Activated naive CD8-positive, alpha-beta T cell treated with anti-CD3 and anti-CD28 coated beads for 36 hours (primary cell): ENCODE results near the gene NPB. TPM values are rescaled to one million over a fixed set of nuclear protein-coding genes. Genes with fewer than 3 reads are reported as not detected.

Source experiments
- DNase-seq: peaks from one replicate; pipeline ENCODE4 v3.0.0; 2021
- H3K27ac Mint-ChIP-seq: one replicate; pipeline ENCODE4 v1.8.0; 2022; ENCODE audit warnings: mild to moderate bottlenecking, moderate library complexity, mixed read lengths
- H3K27me3 Mint-ChIP-seq: one replicate; pipeline ENCODE4 v1.8.0; 2022; ENCODE audit warnings: mild to moderate bottlenecking, mixed read lengths
- H3K36me3 Mint-ChIP-seq: one replicate; pipeline ENCODE4 v1.8.0; 2021; ENCODE audit warnings: mild to moderate bottlenecking, mixed read lengths
- H3K4me1 Mint-ChIP-seq: one replicate; pipeline ENCODE4 v1.8.0; 2021; ENCODE audit warnings: mixed read lengths
- H3K4me3 Mint-ChIP-seq: one replicate; pipeline ENCODE4 v1.8.0; 2022; ENCODE audit warnings: mild to moderate bottlenecking, moderate library complexity, mixed read lengths
- H3K9me3 Mint-ChIP-seq: one replicate; pipeline ENCODE4 v1.8.0; 2022; ENCODE audit warnings: mixed read lengths
- total RNA-seq, 2 experiments: library from RNA; stranded (reverse); gene quantifications; one replicate each; pipeline ENCODE4 v1.2.3, GENCODE V29; 2021

NPB gene
- total RNA-seq, 2 experiments from 2014 or later: 0.47 TPM; not detected in 1

GRCh38 chr17:81930142-81931125, 28.4 kb downstream of the NPB start:
- no peaks in the 10 kb centered on the region for H3K9me3 Mint-ChIP-seq
- H3K27ac Mint-ChIP-seq: peak overlapping the region; percentile 0
- peaks cover 10% of the 10 kb centered on the region for H3K27me3 Mint-ChIP-seq
- H3K36me3 Mint-ChIP-seq: peaks cover 10% of the 10 kb centered on the region
- DNase-seq: no peak
- H3K4me1 Mint-ChIP-seq: peaks cover 30% of the 10 kb centered on the region
- H3K4me3 Mint-ChIP-seq: no peak overlapping the region

- peaks cover 30% of the 10 kb centered on the region for H3K4me1 Mint-ChIP-seq
- H3K4me3 Mint-ChIP-seq: no peak overlapping the region
- H3K9me3 Mint-ChIP-seq: no peaks in the 10 kb centered on the region
- peaks cover 17% of the 10 kb centered on the region for H3K36me3 Mint-ChIP-seq
- peak overlapping the region; percentile 0 for H3K27ac Mint-ChIP-seq
- peaks cover 10% of the 10 kb centered on the region for H3K27me3 Mint-ChIP-seq
- DNase-seq: no peak
Observed at GRCh38 chr17:81931189-81931556, 29.1 kb downstream of the NPB start.

GRCh38 chr17:81931557-81932332, 29.7 kb downstream of the NPB start:
- H3K36me3 Mint-ChIP-seq: peaks cover 19% of the 10 kb centered on the region
- no peak for DNase-seq
- H3K4me1 Mint-ChIP-seq: peaks cover 26% of the 10 kb centered on the region
- peak overlapping the region; percentile 35 for H3K27ac Mint-ChIP-seq
- no peak overlapping the region for H3K4me3 Mint-ChIP-seq
- peaks cover 10% of the 10 kb centered on the region for H3K27me3 Mint-ChIP-seq
- H3K9me3 Mint-ChIP-seq: no peaks in the 10 kb centered on the region

GRCh38 chr17:81932333-81932983, 30.4 kb downstream of the NPB start:
- H3K9me3 Mint-ChIP-seq: no peaks in the 10 kb centered on the region
- no peak for DNase-seq
- peaks cover 26% of the 10 kb centered on the region for H3K4me1 Mint-ChIP-seq
- no peak overlapping the region for H3K4me3 Mint-ChIP-seq
- H3K27me3 Mint-ChIP-seq: peaks cover 10% of the 10 kb centered on the region
- peaks cover 19% of the 10 kb centered on the region for H3K36me3 Mint-ChIP-seq
- H3K27ac Mint-ChIP-seq: peak overlapping the region; percentile 20

DNA sequence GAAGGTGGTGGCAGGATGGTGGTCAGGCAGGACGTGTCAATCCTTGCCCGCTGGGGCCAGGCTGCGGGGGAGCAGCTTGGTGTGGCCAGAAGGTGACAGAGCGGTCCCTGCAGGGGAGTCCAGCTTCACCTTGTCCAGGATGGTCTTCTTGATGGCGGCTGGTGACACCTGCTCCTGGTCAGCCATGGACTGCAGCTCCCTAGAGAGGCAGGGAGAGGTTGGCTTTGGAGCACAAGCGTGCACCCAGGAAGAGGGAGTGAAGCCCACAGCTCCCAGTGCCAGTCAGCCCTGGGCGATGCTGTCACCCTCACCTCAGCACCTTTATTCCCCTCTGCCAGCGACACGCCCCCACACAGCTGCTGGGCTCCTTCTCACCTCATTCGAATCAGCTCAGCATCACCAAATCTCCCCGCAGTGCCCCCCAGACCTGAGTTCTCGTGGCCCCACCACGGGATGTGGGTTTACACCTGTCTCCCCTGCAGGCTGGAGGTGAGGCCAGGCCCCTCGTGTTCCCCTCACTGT, 31.2 kb downstream of the NPB start:
- DNase-seq: no peak
- Mint-ChIP-seq H3K27me3 (peaks cover 10% of the 10 kb centered on the region), H3K27ac (no peak overlapping the region), H3K9me3 (no peaks in the 10 kb centered on the region), H3K4me3 (no peak overlapping the region), H3K4me1 (peaks cover 30% of the 10 kb centered on the region), H3K36me3 (peaks cover 19% of the 10 kb centered on the region)

GRCh38 chr17:81934098-81934757, 32.2 kb downstream of the NPB start:
- H3K4me1 Mint-ChIP-seq: peaks cover 26% of the 10 kb centered on the region
- H3K27ac Mint-ChIP-seq: no peak overlapping the region
- H3K4me3 Mint-ChIP-seq: no peak overlapping the region
- H3K27me3 Mint-ChIP-seq: peaks cover 7% of the 10 kb centered on the region
- H3K9me3 Mint-ChIP-seq: no peaks in the 10 kb centered on the region
- peaks cover 19% of the 10 kb centered on the region for H3K36me3 Mint-ChIP-seq
- no peak for DNase-seq

DNA sequence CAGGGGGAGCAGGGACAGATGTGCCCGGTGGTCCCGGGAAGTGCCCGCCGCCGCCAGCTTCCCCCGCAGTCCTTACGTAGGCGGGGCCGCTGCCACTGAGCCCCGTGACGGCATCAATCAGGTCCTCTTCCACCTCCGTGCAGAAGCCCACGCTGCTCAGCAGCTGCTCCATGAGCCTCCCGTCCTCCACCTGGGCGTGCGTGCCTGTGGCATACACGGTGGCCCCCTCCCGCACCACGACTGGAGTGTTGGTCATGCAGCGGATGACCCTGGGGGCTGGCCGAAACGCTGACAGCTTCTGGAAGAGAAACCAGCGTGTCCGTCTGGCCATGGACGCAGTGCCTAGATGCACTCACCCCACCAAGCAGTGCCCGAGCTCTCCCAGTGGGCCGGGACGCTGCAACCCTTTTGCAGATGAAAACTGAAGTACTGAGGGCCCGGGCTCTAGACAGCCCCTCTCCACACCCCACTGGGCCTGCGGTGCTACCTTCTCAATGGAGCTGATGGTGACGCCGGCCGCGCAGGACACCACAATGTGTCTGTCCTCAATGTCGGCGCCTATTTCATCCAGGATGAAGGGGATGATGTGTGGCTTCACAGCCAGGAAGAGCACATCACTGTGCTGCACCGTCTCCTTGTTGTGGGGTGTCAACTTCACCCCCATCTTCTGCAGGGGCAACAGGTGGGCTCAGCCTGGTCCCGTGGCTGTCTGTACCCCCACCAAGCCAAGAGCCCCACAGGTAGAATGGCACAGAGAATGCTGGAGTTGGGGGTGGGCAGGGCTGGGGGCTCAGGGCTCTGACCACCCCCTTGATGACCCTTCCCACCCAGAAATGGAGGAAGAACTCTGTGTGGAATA, 33.0 kb downstream of the NPB start:
- no peaks in the 10 kb centered on the region for H3K9me3 Mint-ChIP-seq
- peaks cover 5% of the 10 kb centered on the region for H3K27me3 Mint-ChIP-seq
- DNase-seq: no peak
- H3K27ac Mint-ChIP-seq: peak overlapping the region; percentile 70
- H3K4me1 Mint-ChIP-seq: peaks cover 26% of the 10 kb centered on the region
- peak overlapping the region; percentile 89 for H3K4me3 Mint-ChIP-seq
- peaks cover 19% of the 10 kb centered on the region for H3K36me3 Mint-ChIP-seq

DNA sequence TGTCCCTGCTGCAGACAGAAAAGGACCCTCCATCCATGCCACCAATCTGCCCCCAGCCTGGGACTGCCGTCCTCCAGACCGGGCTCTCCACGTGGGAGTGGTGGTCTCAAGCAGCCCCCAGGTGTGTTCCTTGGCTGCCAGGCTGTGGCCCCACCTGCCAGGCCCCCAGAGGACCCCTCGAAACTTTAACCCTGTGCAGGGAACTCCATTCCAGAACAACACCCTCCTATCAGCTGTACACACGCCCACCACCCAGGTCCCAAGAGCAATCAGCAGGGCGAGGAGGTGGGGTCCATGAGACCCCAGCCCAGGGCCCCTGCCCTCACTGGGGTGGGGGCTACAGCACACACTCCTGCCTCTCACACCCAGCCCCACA, 33.7 kb downstream of the NPB start:
- Mint-ChIP-seq H3K4me1 (peaks cover 26% of the 10 kb centered on the region), H3K9me3 (no peaks in the 10 kb centered on the region), H3K36me3 (peaks cover 19% of the 10 kb centered on the region), H3K27me3 (peaks cover 9% of the 10 kb centered on the region), H3K4me3 (peak overlapping the region; percentile 89), H3K27ac (peak overlapping the region; percentile 70)
- DNase-seq: no peak

- no peak for DNase-seq
- Mint-ChIP-seq H3K4me3 (no peak overlapping the region), H3K27me3 (peaks cover 22% of the 10 kb centered on the region), H3K4me1 (peaks cover 9% of the 10 kb centered on the region), H3K27ac (no peak overlapping the region), H3K9me3 (no peaks in the 10 kb centered on the region), H3K36me3 (peaks cover 9% of the 10 kb centered on the region)
Observed at GRCh38 chr17:81939218-81939617, 37.2 kb downstream of the NPB start.

- peaks cover 23% of the 10 kb centered on the region for H3K27me3 Mint-ChIP-seq
- DNase-seq: no peak
- H3K4me1 Mint-ChIP-seq: peaks cover 9% of the 10 kb centered on the region
- no peak overlapping the region for H3K4me3 Mint-ChIP-seq
- no peaks in the 10 kb centered on the region for H3K9me3 Mint-ChIP-seq
- H3K36me3 Mint-ChIP-seq: peaks cover 9% of the 10 kb centered on the region
- H3K27ac Mint-ChIP-seq: no peak overlapping the region
Observed at GRCh38 chr17:81939881-81940385, 37.9 kb downstream of the NPB start.

DNA sequence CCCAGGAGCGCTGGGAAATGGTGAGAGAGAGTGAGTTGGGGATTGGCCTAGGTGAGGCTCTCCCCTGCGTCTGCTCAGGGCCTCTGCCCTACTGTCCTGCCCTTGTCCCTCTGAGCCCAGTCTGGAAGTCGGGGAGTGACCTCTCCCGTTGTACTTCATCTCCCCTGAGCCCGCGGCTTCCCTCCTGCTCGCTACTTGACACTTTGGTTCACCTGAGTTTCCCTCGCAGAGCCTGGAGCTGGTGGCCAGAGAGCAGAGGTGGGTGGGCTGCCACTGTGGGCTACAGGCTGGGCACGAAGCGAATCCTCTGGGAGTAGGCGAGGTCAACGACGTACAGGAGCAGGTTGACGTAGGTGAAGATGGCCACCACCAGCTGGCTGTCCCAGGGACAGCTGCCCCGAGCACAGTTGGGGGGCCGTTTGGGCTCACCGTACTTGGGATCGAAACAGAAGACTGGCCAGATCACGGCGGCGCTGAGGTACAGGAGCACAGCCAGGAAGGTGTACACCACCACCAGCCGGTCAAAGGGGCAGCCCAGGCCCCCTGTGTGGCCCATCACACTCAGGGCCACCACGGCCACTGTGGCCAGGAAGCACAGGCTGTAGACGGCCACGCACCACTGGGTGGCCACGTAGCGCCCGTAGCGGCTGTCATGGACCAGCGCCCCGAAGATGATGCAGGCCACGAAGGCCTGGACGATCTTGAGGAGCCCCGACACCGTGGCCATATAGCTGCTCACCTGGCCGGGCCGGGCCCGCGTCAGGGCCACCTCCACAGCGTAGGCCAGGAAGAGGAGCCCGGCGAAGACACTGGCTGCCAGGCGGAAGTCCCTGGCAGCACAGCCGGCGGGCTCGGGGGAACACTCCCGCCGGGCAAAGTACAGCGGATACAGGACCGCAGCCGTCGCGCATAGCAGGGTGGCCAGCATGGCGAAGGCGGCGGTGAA, 38.8 kb downstream of the NPB start:
- Mint-ChIP-seq H3K27ac (no peak overlapping the region), H3K27me3 (peaks cover 23% of the 10 kb centered on the region), H3K9me3 (no peaks in the 10 kb centered on the region), H3K4me3 (no peak overlapping the region), H3K4me1 (peaks cover 7% of the 10 kb centered on the region), H3K36me3 (peaks cover 5% of the 10 kb centered on the region)
- DNase-seq: no peak

DNA sequence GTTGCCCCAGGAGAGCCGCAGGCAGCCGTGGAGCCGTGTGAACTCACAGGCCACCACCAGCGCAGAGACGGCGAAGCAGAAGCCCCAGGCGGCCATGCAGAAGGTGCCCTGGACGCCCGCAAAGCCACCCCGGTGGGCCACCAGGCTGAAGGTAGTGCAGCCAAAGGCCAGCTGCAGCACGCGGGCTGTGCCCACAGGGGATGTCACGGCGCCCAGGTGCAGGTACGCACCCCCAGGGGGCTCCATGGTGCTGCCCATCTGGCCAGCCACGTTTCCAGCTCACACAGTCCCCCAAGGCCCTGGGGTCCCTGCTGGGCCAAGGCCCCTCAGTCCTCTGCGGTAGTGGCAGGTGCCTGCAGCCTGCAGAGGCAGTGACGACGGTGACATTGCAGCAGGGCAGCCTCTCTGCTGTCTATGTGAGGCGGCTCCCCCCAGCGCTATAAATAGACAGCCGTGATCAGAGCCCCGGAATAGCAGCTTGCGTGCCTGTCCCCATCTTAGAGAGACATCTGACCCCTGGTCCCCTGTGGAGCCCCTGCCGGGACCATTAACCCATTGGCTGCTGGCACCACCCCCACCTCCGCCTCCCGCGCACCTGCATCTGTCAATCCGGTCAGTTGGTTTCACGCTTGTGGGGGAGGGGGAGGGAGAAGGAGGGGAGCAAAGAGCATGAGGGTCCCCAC, 39.6 kb downstream of the NPB start:
- H3K9me3 Mint-ChIP-seq: no peaks in the 10 kb centered on the region
- no peak overlapping the region for H3K4me3 Mint-ChIP-seq
- H3K27me3 Mint-ChIP-seq: peaks cover 23% of the 10 kb centered on the region

More for the DNA sequence above, 39.6 kb downstream of the NPB start:
- peaks cover 4% of the 10 kb centered on the region for H3K4me1 Mint-ChIP-seq
- DNase-seq: no peak
- no peak overlapping the region for H3K27ac Mint-ChIP-seq
- H3K36me3 Mint-ChIP-seq: peaks cover under 1% of the 10 kb centered on the region
